ENCODE data around the gene MRC2.

DNA sequence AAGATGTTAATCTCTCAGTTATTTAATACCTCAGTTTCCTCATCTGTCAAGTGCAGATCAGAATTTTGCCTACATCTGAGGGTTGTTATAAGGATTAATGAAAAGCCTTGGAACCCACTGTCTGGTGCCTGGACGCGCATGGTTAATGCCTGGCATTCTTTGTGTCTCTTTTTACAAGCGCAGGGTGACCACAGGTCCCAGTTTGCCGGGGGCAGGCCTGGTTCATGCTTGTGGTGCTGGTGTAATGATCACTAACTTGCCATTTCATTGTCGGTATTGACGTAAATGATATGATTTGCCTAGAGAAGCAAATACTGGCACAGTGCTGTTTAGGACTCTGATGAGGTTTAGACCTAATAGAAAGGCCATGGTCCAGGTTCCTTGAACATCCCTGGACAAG lies 23.1 kb downstream of the MRC2 start:
- TF ChIP-seq, protein P1, sequence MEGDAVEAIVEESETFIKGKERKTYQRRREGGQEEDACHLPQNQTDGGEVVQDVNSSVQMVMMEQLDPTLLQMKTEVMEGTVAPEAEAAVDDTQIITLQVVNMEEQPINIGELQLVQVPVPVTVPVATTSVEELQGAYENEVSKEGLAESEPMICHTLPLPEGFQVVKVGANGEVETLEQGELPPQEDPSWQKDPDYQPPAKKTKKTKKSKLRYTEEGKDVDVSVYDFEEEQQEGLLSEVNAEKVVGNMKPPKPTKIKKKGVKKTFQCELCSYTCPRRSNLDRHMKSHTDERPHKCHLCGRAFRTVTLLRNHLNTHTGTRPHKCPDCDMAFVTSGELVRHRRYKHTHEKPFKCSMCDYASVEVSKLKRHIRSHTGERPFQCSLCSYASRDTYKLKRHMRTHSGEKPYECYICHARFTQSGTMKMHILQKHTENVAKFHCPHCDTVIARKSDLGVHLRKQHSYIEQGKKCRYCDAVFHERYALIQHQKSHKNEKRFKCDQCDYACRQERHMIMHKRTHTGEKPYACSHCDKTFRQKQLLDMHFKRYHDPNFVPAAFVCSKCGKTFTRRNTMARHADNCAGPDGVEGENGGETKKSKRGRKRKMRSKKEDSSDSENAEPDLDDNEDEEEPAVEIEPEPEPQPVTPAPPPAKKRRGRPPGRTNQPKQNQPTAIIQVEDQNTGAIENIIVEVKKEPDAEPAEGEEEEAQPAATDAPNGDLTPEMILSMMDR (IDR thresholded peaks at IDR 0.05), result no peak
- no peak for TF ChIP-seq POLR2A (IDR thresholded peaks at IDR 0.05)
- TF ChIP-seq EP300 (IDR thresholded peaks at IDR 0.05), result no peak

Data from tibial nerve (tissue), 4 donors.